CD4-positive, alpha-beta T cell treated with Interleukin-4 for 4 hours (primary cell): ENCODE results near the gene ADAMTS15.
"Not testable (repeated sequence)": the region's sequence is repeated elsewhere in the genome, so short reads cannot be mapped to it uniquely, and the experiment has no call there.

Source experiments
- DNase-seq: peaks from one replicate; pipeline ENCODE4 v3.0.0-alpha.2; 2020

The ADAMTS15 gene

DNA sequence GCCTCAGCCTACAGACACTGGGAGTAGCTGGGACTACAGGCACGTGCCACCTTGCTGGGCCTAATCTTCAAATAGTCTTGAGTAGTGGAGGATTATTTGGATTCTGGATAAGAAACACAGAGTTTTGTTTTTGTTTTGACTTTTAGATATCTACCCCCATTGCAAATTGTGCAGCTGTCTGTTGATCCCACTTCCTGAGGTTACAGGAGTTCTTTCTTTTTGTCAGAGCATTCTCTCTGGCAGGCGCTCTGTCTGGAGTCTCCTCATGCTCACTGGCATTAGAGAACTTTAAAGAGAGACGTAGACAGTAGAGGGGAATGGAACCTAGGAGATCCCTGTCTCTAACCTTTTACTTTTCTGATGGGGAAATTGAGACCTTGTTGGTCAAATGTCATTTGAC is 12.3 kb upstream of the ADAMTS15 start:
- DNase-seq, result no peak

DNA sequence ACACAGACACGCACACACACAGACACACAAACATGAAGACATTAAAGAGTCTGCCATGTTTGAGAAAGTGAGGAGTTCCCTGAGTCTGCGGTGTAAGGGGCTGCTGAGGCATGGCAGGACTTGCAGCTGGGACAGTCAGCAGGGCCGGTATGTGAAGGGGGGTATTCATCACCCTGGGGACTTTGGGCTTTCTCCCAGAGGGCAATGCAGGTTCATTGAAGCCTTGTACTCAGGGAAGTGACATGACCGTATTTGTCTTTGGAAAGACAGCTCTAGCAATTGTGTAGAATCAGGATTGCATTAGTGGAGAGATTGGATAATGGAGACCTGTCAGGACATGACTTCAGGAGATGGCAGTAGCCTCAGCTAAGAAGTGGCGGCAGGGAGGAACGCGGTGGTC is 10.6 kb upstream of the ADAMTS15 start:
- no peak for DNase-seq

GRCh38 chr11:130438401-130439159 is 9.9 kb upstream of the ADAMTS15 start:
- DNase-seq, result not testable (repeated sequence)

DNA sequence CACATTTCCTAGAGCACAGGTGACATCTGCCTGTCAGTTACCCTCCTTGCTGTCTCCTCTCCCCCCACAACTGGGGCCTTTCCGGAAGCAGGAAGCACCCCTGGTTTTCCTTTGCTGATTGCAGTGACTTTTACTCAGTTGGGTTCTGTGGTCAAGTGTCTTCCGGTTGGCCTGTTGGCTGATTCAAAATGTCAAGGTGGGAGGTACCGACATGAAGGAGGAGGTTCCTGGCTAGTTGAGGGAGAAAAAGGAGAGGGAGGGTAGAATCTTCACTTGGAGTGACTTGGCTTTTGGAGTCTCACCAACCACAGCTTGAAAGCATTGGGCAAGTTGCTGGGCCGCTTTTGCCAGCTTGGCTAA is 9.3 kb upstream of the ADAMTS15 start:
- no peak for DNase-seq

GRCh38 chr11:130439876-130440275 is 8.6 kb upstream of the ADAMTS15 start:
- no peak for DNase-seq

- DNase-seq, result no peak
Measured at GRCh38 chr11:130441719-130442118, 6.7 kb upstream of the ADAMTS15 start.

DNA sequence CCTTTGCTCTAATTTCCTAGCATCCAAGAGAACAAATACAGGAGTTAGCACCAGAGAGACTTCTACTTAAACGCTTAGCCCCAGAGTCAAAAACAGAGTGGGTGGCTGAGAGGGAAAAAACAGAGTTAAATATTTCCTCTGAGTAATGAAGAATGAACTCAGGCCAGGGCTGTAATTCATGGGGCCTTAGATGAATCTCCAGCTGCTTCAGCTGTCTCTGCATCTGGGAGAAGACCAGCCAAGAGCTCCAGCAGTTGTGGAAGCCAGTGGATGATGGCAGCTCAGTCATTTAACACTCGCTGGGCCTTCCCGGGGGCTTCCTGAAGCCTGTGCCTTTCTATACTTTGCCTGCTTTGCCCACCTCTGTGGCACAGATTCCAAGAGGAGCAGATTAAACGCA is 5.7 kb upstream of the ADAMTS15 start:
- DNase-seq, result no peak

GRCh38 chr11:130445788-130446187 is 2.7 kb upstream of the ADAMTS15 start:
- DNase-seq, result no peak

DNA sequence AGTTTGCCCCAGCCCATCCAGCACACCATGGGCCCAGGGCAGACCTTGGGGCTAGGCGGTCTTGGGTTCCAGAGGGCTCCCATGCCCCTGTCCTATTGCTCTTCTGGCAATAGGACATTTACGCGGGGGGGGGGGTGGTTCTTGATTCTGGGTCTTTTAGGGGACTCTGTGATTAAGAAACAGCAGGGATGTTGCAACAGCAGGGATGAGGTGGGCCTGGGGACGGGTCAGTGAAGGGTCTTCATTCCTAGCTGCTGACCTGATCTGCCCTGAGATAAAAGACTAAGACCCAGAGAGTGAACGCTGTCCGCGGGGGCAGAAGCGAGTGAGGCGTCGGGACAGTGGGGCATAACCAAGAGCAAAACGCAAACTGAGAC is 418 bp upstream of the ADAMTS15 start:
- no peak for DNase-seq

DNA sequence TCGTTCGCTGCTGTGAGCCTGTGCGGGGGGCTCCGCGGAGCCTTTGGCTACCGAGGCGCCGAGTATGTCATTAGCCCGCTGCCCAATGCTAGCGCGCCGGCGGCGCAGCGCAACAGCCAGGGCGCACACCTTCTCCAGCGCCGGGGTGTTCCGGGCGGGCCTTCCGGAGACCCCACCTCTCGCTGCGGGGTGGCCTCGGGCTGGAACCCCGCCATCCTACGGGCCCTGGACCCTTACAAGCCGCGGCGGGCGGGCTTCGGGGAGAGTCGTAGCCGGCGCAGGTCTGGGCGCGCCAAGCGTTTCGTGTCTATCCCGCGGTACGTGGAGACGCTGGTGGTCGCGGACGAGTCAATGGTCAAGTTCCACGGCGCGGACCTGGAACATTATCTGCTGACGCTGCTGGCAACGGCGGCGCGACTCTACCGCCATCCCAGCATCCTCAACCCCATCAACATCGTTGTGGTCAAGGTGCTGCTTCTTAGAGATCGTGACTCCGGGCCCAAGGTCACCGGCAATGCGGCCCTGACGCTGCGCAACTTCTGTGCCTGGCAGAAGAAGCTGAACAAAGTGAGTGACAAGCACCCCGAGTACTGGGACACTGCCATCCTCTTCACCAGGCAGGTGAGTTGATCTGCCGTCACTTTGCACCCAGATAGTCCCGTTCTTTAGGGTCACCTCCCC is 1.0 kb downstream of the ADAMTS15 start:
- DNase-seq, result no peak

DNA sequence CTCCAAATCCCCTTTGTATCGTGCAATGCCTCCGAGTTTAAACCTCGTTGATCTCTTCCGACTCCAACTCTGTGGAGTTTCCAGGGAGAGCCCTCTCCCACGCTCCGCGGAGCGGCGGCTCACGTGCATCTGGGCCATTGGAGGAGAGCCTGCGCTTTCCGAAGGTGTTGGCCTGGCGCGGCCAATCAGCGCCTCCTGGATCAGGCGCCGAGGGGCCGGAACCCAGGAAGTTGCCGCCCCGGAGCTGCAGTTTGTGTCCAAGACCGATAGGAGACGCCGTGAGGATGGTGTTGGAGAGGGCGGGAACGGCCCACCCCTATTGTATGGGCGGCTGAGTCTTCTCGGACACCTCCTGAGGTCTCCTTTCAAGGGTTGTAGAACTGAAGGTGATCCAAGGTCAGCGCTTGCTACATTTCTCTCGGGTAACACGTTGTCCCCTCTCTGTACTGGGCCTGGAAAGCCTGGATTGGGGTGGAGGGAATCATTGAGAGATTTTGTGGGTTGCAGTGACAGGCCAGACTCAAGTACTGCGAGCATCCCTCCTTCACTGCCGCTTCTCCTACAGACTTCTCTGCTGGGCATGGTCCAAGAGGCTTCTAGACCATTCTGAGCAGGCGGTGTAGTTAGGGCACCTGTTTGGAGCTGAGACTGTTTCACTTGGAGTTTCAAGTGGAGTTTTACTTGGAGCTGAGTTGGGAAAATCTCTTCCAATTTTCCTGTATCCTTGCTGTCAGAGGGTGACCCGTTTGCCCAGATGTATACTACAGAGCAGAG is 1.7 kb downstream of the ADAMTS15 start:
- DNase-seq, result no peak

DNA sequence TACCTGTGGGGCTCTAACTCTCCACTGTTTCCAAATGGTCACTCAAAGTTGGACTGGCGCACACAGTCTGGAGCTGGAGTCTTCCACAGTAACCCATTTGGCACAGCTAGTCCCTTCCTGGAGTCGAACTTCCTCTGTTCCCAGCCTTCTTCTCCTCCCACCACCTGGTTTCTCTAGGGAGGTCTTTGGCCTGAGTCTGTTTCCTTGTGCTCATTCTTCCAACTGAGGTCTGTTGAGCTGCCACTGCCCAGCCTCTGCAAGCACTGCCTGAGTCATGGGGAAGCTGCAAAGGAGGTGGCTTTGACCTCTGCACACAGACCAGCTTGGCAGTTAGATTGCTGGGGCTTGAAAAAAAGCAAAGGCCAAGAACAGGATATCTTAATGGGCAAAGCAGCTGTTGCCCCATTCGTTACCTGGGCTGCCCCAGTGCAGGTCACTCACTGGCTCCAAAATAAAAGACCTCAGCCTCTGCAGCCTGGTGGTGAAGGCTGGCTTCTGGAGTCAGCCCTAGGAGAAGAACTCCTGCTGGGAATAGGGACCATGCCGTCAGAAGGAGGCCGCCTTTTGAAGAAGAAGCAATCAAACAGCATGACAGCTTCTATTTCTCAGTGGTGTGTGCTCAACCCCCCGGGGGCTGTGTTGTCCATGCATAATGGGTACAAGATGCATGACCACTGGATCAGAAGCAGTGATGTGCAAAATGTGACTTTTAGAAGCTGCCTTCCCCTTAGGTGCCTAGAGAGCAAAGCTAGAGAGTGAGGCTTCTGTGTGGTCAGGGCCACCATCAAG is 3.0 kb downstream of the ADAMTS15 start:
- no peak for DNase-seq

- DNase-seq, result no peak
Measured at GRCh38 chr11:130452176-130452575, 3.7 kb downstream of the ADAMTS15 start.

DNA sequence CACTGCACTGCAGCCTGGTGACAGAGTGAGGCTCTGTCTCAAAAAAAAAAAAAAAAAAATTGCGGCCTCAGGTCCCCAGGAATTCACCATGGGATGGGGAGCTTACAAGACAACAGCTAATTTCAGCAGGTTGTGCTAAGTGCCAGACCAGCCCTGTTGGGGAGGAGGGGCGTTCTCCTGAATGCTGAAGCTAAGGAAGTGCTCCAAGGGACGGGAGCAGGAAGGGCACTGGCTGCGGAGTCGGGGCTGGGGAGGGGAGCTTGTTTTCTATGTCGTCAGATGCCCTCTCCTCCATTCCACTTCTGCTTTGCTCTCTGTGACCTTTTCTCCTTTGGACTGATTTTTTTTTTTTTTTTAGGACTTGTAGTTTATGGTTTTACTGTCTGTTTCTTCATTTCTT is 4.5 kb downstream of the ADAMTS15 start:
- no peak for DNase-seq

DNA sequence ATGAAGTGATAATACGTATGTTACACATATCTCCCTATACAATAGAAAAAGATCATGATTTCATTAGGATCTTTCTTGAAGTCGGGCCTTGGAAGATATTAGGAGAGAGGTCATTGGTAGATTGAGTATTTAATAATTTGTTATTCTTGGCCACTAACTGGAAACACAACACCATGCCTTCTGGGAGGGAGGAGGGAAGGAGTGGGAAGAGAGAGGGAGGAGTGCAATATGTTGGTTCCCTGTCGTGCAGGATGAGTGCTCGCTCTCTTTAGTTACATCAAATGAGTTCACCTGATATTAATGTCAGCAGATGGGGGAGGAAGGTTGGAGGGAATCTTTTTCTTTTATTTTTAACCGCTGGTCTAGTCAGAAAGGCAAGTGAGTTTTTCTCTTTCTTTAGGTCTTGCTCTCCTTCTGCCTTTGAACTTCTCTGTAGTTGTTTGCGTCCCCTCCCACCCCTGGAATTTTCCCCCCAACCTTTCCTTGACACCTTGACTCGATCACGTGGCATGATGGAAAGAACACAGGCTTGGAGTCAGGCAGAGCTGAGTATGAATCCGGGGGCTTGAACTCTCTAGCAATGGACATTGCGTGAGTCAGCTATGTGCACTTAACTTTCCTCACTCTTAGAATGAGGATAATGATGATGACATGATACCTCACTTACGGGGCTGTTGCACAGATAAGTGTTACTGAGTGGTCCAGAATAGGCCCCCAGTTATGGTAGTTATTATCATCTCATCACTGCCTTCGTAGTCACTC is 6.2 kb downstream of the ADAMTS15 start:
- DNase-seq, result no peak

GRCh38 chr11:130455483-130456127 is 7.2 kb downstream of the ADAMTS15 start:
- DNase-seq, result no peak

DNA sequence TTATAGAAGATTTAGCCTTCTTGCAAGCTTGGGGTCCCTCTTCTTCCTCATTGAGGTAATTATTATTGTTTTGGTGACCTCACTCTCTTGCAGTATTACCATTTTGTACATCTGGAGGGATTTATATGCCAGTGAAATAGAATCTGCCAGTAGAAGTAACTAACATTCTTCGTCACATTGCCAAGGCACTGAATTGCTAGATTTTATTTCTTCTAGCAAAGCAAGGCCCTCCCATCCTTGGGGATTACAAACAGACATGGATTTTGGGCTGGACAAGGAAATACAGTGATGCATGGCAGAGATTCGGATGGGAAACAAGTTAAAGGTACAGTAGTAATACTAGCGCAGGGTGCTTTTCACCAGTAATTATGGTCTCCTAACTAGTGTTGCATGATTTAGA is 7.8 kb downstream of the ADAMTS15 start:
- no peak for DNase-seq

DNA sequence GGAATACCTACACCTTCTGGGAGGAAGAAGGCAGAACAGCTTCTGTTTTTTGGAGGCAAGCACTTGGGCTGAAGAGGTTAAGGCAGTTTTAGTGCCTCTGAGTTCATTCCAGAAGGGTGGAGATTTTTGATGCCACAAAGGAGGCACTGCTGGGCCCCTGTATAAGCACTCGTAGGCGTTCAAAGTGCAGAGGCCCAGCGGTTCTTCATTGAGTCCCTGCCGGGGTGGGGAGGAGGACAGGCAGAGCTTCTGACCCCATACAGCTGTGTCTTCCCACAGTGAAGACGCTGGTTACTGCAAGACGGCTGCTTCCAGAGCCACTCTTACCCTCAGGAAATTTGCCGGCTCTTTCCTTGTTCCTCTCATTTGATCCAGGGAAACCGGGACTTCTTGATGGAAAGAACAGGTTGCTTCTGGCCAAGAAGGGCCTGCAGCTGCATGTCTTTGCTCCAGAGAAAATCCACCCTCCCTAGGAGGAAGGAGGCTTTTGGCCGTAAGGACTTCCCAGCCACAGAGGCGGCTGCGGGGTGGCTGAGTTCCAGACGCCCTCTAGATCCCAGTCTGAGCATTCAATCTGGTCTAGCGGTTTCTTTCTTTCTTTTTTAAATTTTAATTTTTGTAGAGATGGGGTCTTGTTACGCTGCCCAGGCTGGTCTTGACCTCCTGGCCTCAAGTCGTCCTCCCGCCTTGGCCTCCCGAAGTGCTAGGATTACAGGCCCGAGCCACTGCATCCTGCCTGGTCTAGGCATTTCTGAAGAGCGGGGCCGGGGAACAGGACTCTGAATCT is 9.4 kb downstream of the ADAMTS15 start:
- no peak for DNase-seq

DNA sequence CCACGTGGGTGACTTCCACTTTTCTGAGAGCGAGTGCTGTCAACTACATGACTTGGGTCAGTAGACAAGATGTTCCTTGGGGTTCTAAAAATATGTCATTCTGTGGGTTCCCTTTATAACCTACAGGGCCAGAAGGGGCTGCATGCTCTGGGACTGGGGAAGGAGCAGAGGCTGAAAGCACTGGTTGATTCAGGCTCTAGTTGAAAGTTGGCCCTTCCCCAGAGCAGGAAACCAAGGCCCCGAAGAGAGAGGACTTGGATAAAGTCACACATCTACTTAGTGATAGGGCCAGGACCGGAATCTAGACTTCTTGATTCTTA is 9.9 kb downstream of the ADAMTS15 start:
- DNase-seq, result no peak

- DNase-seq, result no peak
Measured at GRCh38 chr11:130459521-130459920, 11.1 kb downstream of the ADAMTS15 start.
